H9 (cell line): Measurements from ENCODE around the gene PRKCB. TPM values are rescaled to one million over a fixed set of nuclear protein-coding genes. Genes with fewer than 3 reads are reported as not detected.

Source experiments
- DNase-seq: peaks from one replicate; pipeline ENCODE4 v3.0.0-alpha.2; 2017
- H2AFZ ChIP-seq: one replicate; pipeline ENCODE4 v1.6.1; 2013; ENCODE audit warnings: mild to moderate bottlenecking, low read length, control low read depth, moderate library complexity
- H2AK5ac ChIP-seq: 2 replicates; pipeline ENCODE4 v1.6.1; 2013; ENCODE audit warnings: low read length, control low read depth, mixed read lengths; ENCODE audit not compliant: insufficient read length
- H2BK120ac ChIP-seq: one replicate; pipeline ENCODE4 v1.6.1; 2013; ENCODE audit warnings: low read depth, mild to moderate bottlenecking, low read length, control low read depth, inconsistent platforms; ENCODE audit not compliant: poor library complexity, severe bottlenecking
- H2BK12ac ChIP-seq: 2 replicates; pipeline ENCODE4 v1.6.1; 2013; ENCODE audit warnings: low read length, control low read depth, mixed read lengths, low read depth; ENCODE audit not compliant: insufficient read length
- H2BK15ac ChIP-seq: 2 replicates; pipeline ENCODE4 v1.6.1; 2013; ENCODE audit warnings: low read depth, low read length, control low read depth
- H2BK20ac ChIP-seq: one replicate; pipeline ENCODE4 v1.6.1; 2013; ENCODE audit warnings: low read depth, mild to moderate bottlenecking, low read length, control low read depth, inconsistent platforms; ENCODE audit not compliant: poor library complexity, severe bottlenecking
- H2BK5ac ChIP-seq: 2 replicates; pipeline ENCODE4 v1.6.1; 2013; ENCODE audit warnings: low read length, control low read depth, mixed read lengths; ENCODE audit not compliant: insufficient read length
- H3K14ac ChIP-seq: 2 replicates; pipeline ENCODE4 v1.6.1; 2013; ENCODE audit warnings: low read length, control low read depth; ENCODE audit not compliant: insufficient read depth
- H3K18ac ChIP-seq: 2 replicates; pipeline ENCODE4 v1.6.1; 2013; ENCODE audit warnings: low read depth, mild to moderate bottlenecking, mixed read lengths, low read length, control low read depth; ENCODE audit not compliant: insufficient read length
- H3K23ac ChIP-seq: 2 replicates; pipeline ENCODE4 v1.6.1; 2013; ENCODE audit warnings: low read length, control low read depth, mixed read lengths, low read depth; ENCODE audit not compliant: insufficient read length
- H3K23me2 ChIP-seq: 2 replicates; pipeline ENCODE4 v1.6.1; 2013; ENCODE audit warnings: low read depth, mild to moderate bottlenecking, mixed read lengths, low read length, control low read depth; ENCODE audit not compliant: insufficient read length, poor library complexity, severe bottlenecking
- H3K27ac ChIP-seq: 2 replicates; pipeline ENCODE4 v1.5.1; 2013; ENCODE audit warnings: low read length, control low read depth, mixed read lengths, low read depth; ENCODE audit not compliant: insufficient read length
- H3K27me3 ChIP-seq: 2 replicates; pipeline ENCODE4 v1.6.1; 2013; ENCODE audit warnings: low read length, control low read depth, inconsistent platforms; ENCODE audit not compliant: insufficient read depth
- H3K4ac ChIP-seq: 2 replicates; pipeline ENCODE4 v1.6.1; 2013; ENCODE audit warnings: low read depth, mild to moderate bottlenecking, control low read depth, inconsistent platforms, low read length, moderate library complexity
- H3K4me1 ChIP-seq: 2 replicates; pipeline ENCODE4 v1.6.1; 2013; ENCODE audit warnings: low read length, control low read depth, inconsistent platforms; ENCODE audit not compliant: insufficient read depth
- H3K4me2 ChIP-seq: 2 replicates; pipeline ENCODE4 v1.6.1; 2013; ENCODE audit warnings: low read length, control low read depth, mixed read lengths; ENCODE audit not compliant: insufficient read length, insufficient read depth
- H3K56ac ChIP-seq: 2 replicates; pipeline ENCODE4 v1.6.1; 2013; ENCODE audit warnings: low read depth, mild to moderate bottlenecking, mixed read lengths, low read length, control low read depth; ENCODE audit not compliant: insufficient read length
- H3K79me1 ChIP-seq: 2 replicates; pipeline ENCODE4 v1.6.1; 2013; ENCODE audit warnings: low read depth, mild to moderate bottlenecking, moderate library complexity, low read length, control low read depth, inconsistent platforms; ENCODE audit not compliant: insufficient read depth, poor library complexity, severe bottlenecking
- H3K79me2 ChIP-seq: 2 replicates; pipeline ENCODE4 v1.6.1; 2013; ENCODE audit warnings: low read length, control low read depth, inconsistent platforms; ENCODE audit not compliant: insufficient read depth
- H3K9ac ChIP-seq: 2 replicates; pipeline ENCODE4 v1.6.1; 2013; ENCODE audit warnings: low read length, control low read depth, mixed read lengths; ENCODE audit not compliant: insufficient read length; ENCODE audit errors: extremely low read depth
- H3K9me3 ChIP-seq: one replicate; pipeline ENCODE4 v1.6.1; 2013; ENCODE audit warnings: low read depth, low read length, inconsistent platforms; ENCODE audit not compliant: control insufficient read depth
- H3T11ph ChIP-seq: one replicate; pipeline ENCODE4 v1.6.1; 2013; ENCODE audit warnings: mild to moderate bottlenecking, low read length, control low read depth, inconsistent platforms
- H4K20me1 ChIP-seq: one replicate; pipeline ENCODE4 v1.6.1; 2013; ENCODE audit not compliant: control insufficient read depth, insufficient read length, insufficient read depth
- H4K5ac ChIP-seq: 2 replicates; pipeline ENCODE4 v1.6.1; 2013; ENCODE audit warnings: low read depth, mild to moderate bottlenecking, mixed read lengths, low read length, control low read depth; ENCODE audit not compliant: insufficient read length
- H4K8ac ChIP-seq: replicated peaks from 2 replicates; pipeline ENCODE4 v1.6.1; 2013; ENCODE audit warnings: low read length, control low read depth, mixed read lengths, low read depth; ENCODE audit not compliant: insufficient read length
- H4K91ac ChIP-seq: 2 replicates; pipeline ENCODE4 v1.6.1; 2013; ENCODE audit warnings: low read depth, mild to moderate bottlenecking, moderate library complexity, mixed read lengths, low read length, control low read depth; ENCODE audit not compliant: insufficient read length
- H3K27ac Mint-ChIP-seq, 3 experiments: 2 replicates in 2 of 3; 3 replicates in 1 of 3; pipeline ENCODE4 v1.8.0; 2020 to 2021; ENCODE audit warnings: mixed read lengths in 3 of 3, mild to moderate bottlenecking in 1 of 3, moderate library complexity in 1 of 3
- H3K27me3 Mint-ChIP-seq: 2 replicates; pipeline ENCODE4 v1.8.0; 2021; ENCODE audit warnings: low read depth, mild to moderate bottlenecking, moderate library complexity, mixed read lengths
- H3K36me3 Mint-ChIP-seq, 3 experiments: 2 replicates in 2 of 3; 3 replicates in 1 of 3; pipeline ENCODE4 v1.8.0; 2020 to 2021; ENCODE audit warnings: low read depth in 3 of 3, mixed read lengths in 3 of 3; ENCODE audit not compliant: insufficient read depth in 1 of 3
- H3K4me1 Mint-ChIP-seq, 2 experiments: 2 replicates each; pipeline ENCODE4 v1.8.0; 2020; ENCODE audit warnings: mixed read lengths in 2 of 2
- H3K4me3 Mint-ChIP-seq, 2 experiments: 2 replicates in 1 of 2; 3 replicates in 1 of 2; pipeline ENCODE4 v1.8.0; 2020 to 2021; ENCODE audit warnings: mild to moderate bottlenecking in 2 of 2, mixed read lengths in 2 of 2, moderate library complexity in 1 of 2
- H3K9me3 Mint-ChIP-seq, 2 experiments: 2 replicates in 1 of 2; 3 replicates in 1 of 2; pipeline ENCODE4 v1.8.0; 2020; ENCODE audit warnings: mild to moderate bottlenecking in 2 of 2, mixed read lengths in 2 of 2, moderate library complexity in 1 of 2
- WGBS: extraction: QIAGEN DNeasy Blood & Tissue Kit; methylation state at CpG from one replicate; pipeline ENCODE4 v1.1.7; 2013; ENCODE audit warnings: missing lambda C conversion rate, low lambda C conversion rate, mixed read lengths; ENCODE audit not compliant: insufficient read length; ENCODE audit errors: extremely low coverage; 5-methylcytosine and 5-hydroxymethylcytosine counted together
- total RNA-seq: library from RNA; stranded (reverse); gene quantifications from 2 replicates; pipeline ENCODE4 v1.2.1, GENCODE V29; 2021
- TF ChIP-seq, protein P1 (sequence below): fragments of 200-600 bp; sonication (generic); conservative IDR thresholded peaks from 3 replicates; pipeline ENCODE4 v1.8.0; 2021; ENCODE audit warnings: antibody characterized with exemption, mild to moderate bottlenecking

Gene PRKCB
- total RNA-seq, 1 experiment from 2014 or later = 7.0 TPM

GRCh38 chr16:23893986-23894385, 58.2 kb downstream of the PRKCB start:
- Histone ChIP-seq H2BK5ac (no peak overlapping the region), H2AK5ac (no peak overlapping the region), H3T11ph (no peak overlapping the region), H4K91ac (no peak overlapping the region), H3K27ac (no peak overlapping the region), H3K9ac (no peak overlapping the region), H2AFZ (no peak overlapping the region), H4K8ac (no peak overlapping the region), H3K79me2 (no peaks in the 10 kb centered on the region), H3K27me3 (no peaks in the 10 kb centered on the region), H3K4ac (no peak overlapping the region), H3K23ac (no peak overlapping the region), H3K23me2 (no peaks in the 10 kb centered on the region), H2BK12ac (no peak overlapping the region), H3K56ac (no peak overlapping the region), H3K18ac (no peak overlapping the region), H4K20me1 (no peaks in the 10 kb centered on the region), H3K4me2 (no peak overlapping the region), H3K14ac (no peak overlapping the region), H4K5ac (no peak overlapping the region), H3K79me1 (no peaks in the 10 kb centered on the region), H3K9me3 (no peaks in the 10 kb centered on the region), H2BK15ac (no peak overlapping the region), H2BK120ac (no peak overlapping the region), H3K4me1 (no peaks in the 10 kb centered on the region), H2BK20ac (no peak overlapping the region)
- Mint-ChIP-seq H3K27ac (no peak overlapping the region), H3K27me3 (peaks cover 2% of the 10 kb centered on the region), H3K4me3 (no peak overlapping the region), H3K4me1 (0 out of 4 replicates have a peak, but pooled peaks cover 0 to 3% of the 10 kb centered on the region in 2 experiments), H3K9me3 (no peaks in the 10 kb centered on the region), H3K36me3 (no peaks in the 10 kb centered on the region)
- TF ChIP-seq, protein P1, sequence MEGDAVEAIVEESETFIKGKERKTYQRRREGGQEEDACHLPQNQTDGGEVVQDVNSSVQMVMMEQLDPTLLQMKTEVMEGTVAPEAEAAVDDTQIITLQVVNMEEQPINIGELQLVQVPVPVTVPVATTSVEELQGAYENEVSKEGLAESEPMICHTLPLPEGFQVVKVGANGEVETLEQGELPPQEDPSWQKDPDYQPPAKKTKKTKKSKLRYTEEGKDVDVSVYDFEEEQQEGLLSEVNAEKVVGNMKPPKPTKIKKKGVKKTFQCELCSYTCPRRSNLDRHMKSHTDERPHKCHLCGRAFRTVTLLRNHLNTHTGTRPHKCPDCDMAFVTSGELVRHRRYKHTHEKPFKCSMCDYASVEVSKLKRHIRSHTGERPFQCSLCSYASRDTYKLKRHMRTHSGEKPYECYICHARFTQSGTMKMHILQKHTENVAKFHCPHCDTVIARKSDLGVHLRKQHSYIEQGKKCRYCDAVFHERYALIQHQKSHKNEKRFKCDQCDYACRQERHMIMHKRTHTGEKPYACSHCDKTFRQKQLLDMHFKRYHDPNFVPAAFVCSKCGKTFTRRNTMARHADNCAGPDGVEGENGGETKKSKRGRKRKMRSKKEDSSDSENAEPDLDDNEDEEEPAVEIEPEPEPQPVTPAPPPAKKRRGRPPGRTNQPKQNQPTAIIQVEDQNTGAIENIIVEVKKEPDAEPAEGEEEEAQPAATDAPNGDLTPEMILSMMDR = no peak
- WGBS = no CpG with 5 or more reads among the region's 1 CpG
- no peak for DNase-seq
